GM23338 (cell line): Measurements from ENCODE around the gene LAPTM5. TPM values are rescaled to one million over a fixed set of nuclear protein-coding genes. Genes with fewer than 3 reads are reported as not detected.

Experiments used
- ATAC-seq: fragments of 200-7000 bp; cut with Tn5 transposase; 3 replicates; pipeline ENCODE4 v1.9.1; 2020
- DNase-seq: peaks from one replicate; pipeline ENCODE4 v3.0.0-alpha.2; 2015; ENCODE audit warnings: low spot score
- H2AFZ ChIP-seq: fragments of 200-600 bp; sonication (generic); 2 replicates; pipeline ENCODE4 v1.8.0; 2016; ENCODE audit warnings: antibody characterized with exemption, mild to moderate bottlenecking, moderate library complexity
- H3F3A ChIP-seq: fragments of 200-600 bp; sonication (generic); replicated peaks from 2 replicates; pipeline ENCODE4 v1.8.0; 2017; ENCODE audit warnings: antibody characterized with exemption, mixed run types, low read depth
- H3K27ac ChIP-seq: fragments of 200-600 bp; sonication (generic); 2 replicates; pipeline ENCODE4 v1.6.1; 2016; ENCODE audit warnings: low read depth
- H3K27me3 ChIP-seq: fragments of 200-600 bp; sonication (generic); 2 replicates; pipeline ENCODE4 v1.8.0; 2016; ENCODE audit warnings: mild to moderate bottlenecking, mixed run types, moderate library complexity; ENCODE audit not compliant: insufficient read depth
- H3K36me3 ChIP-seq: fragments of 200-600 bp; sonication (generic); 2 replicates; pipeline ENCODE4 v1.8.0; 2016; ENCODE audit warnings: mild to moderate bottlenecking; ENCODE audit not compliant: insufficient read depth
- H3K4me1 ChIP-seq: fragments of 200-600 bp; sonication (generic); 2 replicates; pipeline ENCODE4 v1.8.0; 2016; ENCODE audit warnings: mild to moderate bottlenecking, moderate library complexity; ENCODE audit not compliant: insufficient read depth
- H3K4me2 ChIP-seq: fragments of 200-600 bp; sonication (generic); 2 replicates; pipeline ENCODE4 v1.7.1; 2017; ENCODE audit warnings: mixed run types
- H3K4me3 ChIP-seq: fragments of 200-600 bp; sonication (generic); 2 replicates; pipeline ENCODE4 v1.6.1; 2016; ENCODE audit warnings: mixed run types
- H3K79me2 ChIP-seq: fragments of 200-600 bp; sonication (generic); replicated peaks from 2 replicates; pipeline ENCODE4 v1.8.0; 2017; ENCODE audit warnings: mild to moderate bottlenecking; ENCODE audit not compliant: insufficient read depth
- H3K9me2 ChIP-seq: fragments of 200-600 bp; sonication (generic); 2 replicates; pipeline ENCODE4 v1.8.0; 2017; ENCODE audit not compliant: insufficient read depth
- H4K20me1 ChIP-seq: fragments of 200-600 bp; sonication (generic); replicated peaks from 2 replicates; pipeline ENCODE4 v1.8.0; 2017; ENCODE audit warnings: mild to moderate bottlenecking; ENCODE audit not compliant: insufficient read depth
- H3K27ac Mint-ChIP-seq: 2 replicates; pipeline ENCODE4 v1.8.0; 2020; ENCODE audit warnings: inconsistent platforms, mild to moderate bottlenecking, moderate library complexity, mixed read lengths
- H3K27me3 Mint-ChIP-seq: 3 replicates; pipeline ENCODE4 v1.8.0; 2022; ENCODE audit warnings: low read depth, mild to moderate bottlenecking, moderate library complexity, mixed read lengths, inconsistent platforms; ENCODE audit not compliant: insufficient read depth, poor library complexity
- H3K36me3 Mint-ChIP-seq: 3 replicates; pipeline ENCODE4 v1.8.0; 2021; ENCODE audit warnings: low read depth, mild to moderate bottlenecking, inconsistent platforms, moderate library complexity, mixed read lengths
- H3K4me1 Mint-ChIP-seq: 3 replicates; pipeline ENCODE4 v1.8.0; 2020; ENCODE audit warnings: mild to moderate bottlenecking, inconsistent platforms, mixed read lengths
- H3K4me3 Mint-ChIP-seq: 3 replicates; pipeline ENCODE4 v1.8.0; 2021; ENCODE audit warnings: moderate library complexity, mild to moderate bottlenecking, inconsistent platforms, mixed read lengths
- H3K9me3 Mint-ChIP-seq: 3 replicates; pipeline ENCODE4 v1.8.0; 2020; ENCODE audit warnings: moderate library complexity, mild to moderate bottlenecking, inconsistent platforms, mixed read lengths
- CREB1 ChIP-seq: fragments of 250-450 bp; sonication (Bioruptor Pico); IDR thresholded peaks from 2 replicates; pipeline ENCODE4 v1.5.0; 2020; ENCODE audit warnings: low read depth, mild to moderate bottlenecking, moderate library complexity
- CTCF ChIP-seq, 2 experiments: fragments of 200-600 bp in 1 of 2; sonication (generic) in 1 of 2; conservative IDR thresholded peaks; 2 replicates each; pipeline versions ENCODE4 v1.5.1 to v1.6.1; 2016 to 2017; ENCODE audit warnings: antibody characterized with exemption in 2 of 2, low read depth in 2 of 2, mild to moderate bottlenecking in 2 of 2, moderate library complexity in 1 of 2
- ETS1 ChIP-seq: IDR thresholded peaks from 2 replicates; pipeline ENCODE4 v1.6.1; 2016; ENCODE audit warnings: antibody characterized with exemption
- EZH2 ChIP-seq: fragments of 200-600 bp; sonication (generic); IDR thresholded peaks from one replicate; pipeline ENCODE4 v1.8.0; 2017; ENCODE audit warnings: antibody characterized with exemption, mild to moderate bottlenecking, low read depth; ENCODE audit not compliant: unreplicated experiment
- EZH2phosphoT487 ChIP-seq: fragments of 200-600 bp; sonication (generic); IDR thresholded peaks from one replicate; pipeline ENCODE4 v1.8.1; 2018; ENCODE audit warnings: antibody characterized with exemption; ENCODE audit not compliant: unreplicated experiment
- JUNB ChIP-seq: IDR thresholded peaks from one replicate; pipeline ENCODE4 v1.6.1; 2016; ENCODE audit warnings: antibody characterized with exemption; ENCODE audit not compliant: unreplicated experiment
- NANOG ChIP-seq: IDR thresholded peaks from 2 replicates; pipeline ENCODE4 v1.6.1; 2016; ENCODE audit warnings: antibody characterized with exemption, borderline replicate concordance
- POLR2AphosphoS5 ChIP-seq: IDR thresholded peaks from 2 replicates; pipeline ENCODE4 v1.6.1; 2016; ENCODE audit warnings: antibody characterized with exemption, low read depth
- REST ChIP-seq: IDR thresholded peaks from one replicate; pipeline ENCODE4 v1.6.1; 2018; ENCODE audit warnings: antibody characterized with exemption; ENCODE audit not compliant: unreplicated experiment
- STAT1 ChIP-seq: IDR thresholded peaks from one replicate; pipeline ENCODE4 v1.6.1; 2016; ENCODE audit warnings: antibody characterized with exemption; ENCODE audit not compliant: unreplicated experiment
- ZNF114 ChIP-seq: fragments of 250-450 bp; sonication (Bioruptor Pico); IDR thresholded peaks from 2 replicates; pipeline ENCODE4 v1.5.0; 2020; ENCODE audit warnings: mild to moderate bottlenecking, moderate library complexity
- ZNF331 ChIP-seq: fragments of 250-450 bp; sonication (Bioruptor Pico); IDR thresholded peaks from 2 replicates; pipeline ENCODE4 v1.5.0; 2020; ENCODE audit warnings: low read depth, mild to moderate bottlenecking, moderate library complexity
- ZNF462 ChIP-seq: fragments of 250-450 bp; sonication (Bioruptor Pico); IDR thresholded peaks from 2 replicates; pipeline ENCODE4 v1.5.0; 2020; ENCODE audit warnings: mild to moderate bottlenecking, moderate library complexity
- polyA plus RNA-seq: library from polyadenylated mRNA; unstranded; fragments of >200 nt; fragmentation: Nextera tagmentation; extraction: Ambion mirVana; gene quantifications from 2 replicates; pipeline ENCODE4 v1.2.1, GENCODE V29; 2016
- total RNA-seq: library from RNA; depleted of rRNA; stranded (reverse); fragments of >200 nt; shearing (Covaris generic); gene quantifications from 2 replicates; pipeline ENCODE4 v1.2.3, GENCODE V29; 2014

Gene LAPTM5
- total and polyA plus RNA-seq, 2 experiments from 2014 or later, result 0.21 TPM; not detected in 1

- Histone ChIP-seq H2AFZ (no peak overlapping the region), H3K4me1 (no peaks in the 10 kb centered on the region), H3K4me3 (no peak overlapping the region), H3K27me3 (no peaks in the 10 kb centered on the region), H3K4me2 (no peak overlapping the region), H3K36me3 (no peaks in the 10 kb centered on the region), H4K20me1 (no peaks in the 10 kb centered on the region), H3K79me2 (no peaks in the 10 kb centered on the region), H3K9me2 (no peaks in the 10 kb centered on the region), H3F3A (no peaks in the 10 kb centered on the region), H3K27ac (no peak overlapping the region)
- H3K4me1 Mint-ChIP-seq, result no peaks in the 10 kb centered on the region; the same call in 2 of the 3 replicates
- no peak overlapping the region for H3K27ac Mint-ChIP-seq
- no peaks in the 10 kb centered on the region for H3K9me3 Mint-ChIP-seq
- DNase-seq (no peak), ATAC-seq (no peak)
- no peak overlapping the region for H3K4me3 Mint-ChIP-seq
- no peak for TF ChIP-seq ZNF114 (CRISPR knock-in tag)
- TF ChIP-seq EZH2, result no peak
- no peak for TF ChIP-seq ZNF462
- no peak for TF ChIP-seq ETS1
- no peak for TF ChIP-seq POLR2AphosphoS5
- no peak for TF ChIP-seq STAT1
- TF ChIP-seq CREB1 (CRISPR knock-in tag), result no peak
- no peak for TF ChIP-seq REST
- TF ChIP-seq JUNB, result no peak
- TF ChIP-seq NANOG, result no peak
- TF ChIP-seq CTCF (conservative IDR thresholded peaks at IDR 0.05; ENCODE audit: low read depth in 2 of 2), result no peak
- TF ChIP-seq ZNF331 (CRISPR knock-in tag), result no peak
- no peak for TF ChIP-seq EZH2phosphoT487
- H3K27me3 Mint-ChIP-seq, result peaks cover under 1% of the 10 kb centered on the region
- no peaks in the 10 kb centered on the region for H3K36me3 Mint-ChIP-seq
Observed at GRCh38 chr1:30770150-30770549, 12.6 kb upstream of the LAPTM5 start.
